ENCODE results near the gene SUSD5. TPM values are rescaled to one million over a fixed set of nuclear protein-coding genes. Genes with fewer than 3 reads are reported as not detected.
"Not testable (repeated sequence)": the region's sequence is repeated elsewhere in the genome, so short reads cannot be mapped to it uniquely, and the experiment has no call there.

The SUSD5 gene
- total RNA-seq, 8 experiments from 2014 or later: 0.20 to 14.0 (median 0.77) TPM

- no peak overlapping the region for H3K4me3 ChIP-seq
- in situ Hi-C loops (cut with MboI; ENCODE audit: low pct_unique_long_range_greater_than_20kb in 2 of 9, low sequenced_read_pairs in 9 of 9, unreplicated experiment in 9 of 9): no loop called here
- peaks cover 2 to 3% of the 10 kb centered on the region in 2 donors for H3K4me1 ChIP-seq (replicated peaks in 1 of 2)
- ATAC-seq (replicated peaks in 6 of 8): no peak
- 67 to 100% (median 100%) methylated on average over 1 to 2 of the region's 3 CpGs; no CpG with 5 or more reads in 4 of the 10 experiments for WGBS, 10 experiments
- no peak overlapping the region for H3K27ac ChIP-seq
These were observed 98.7 kb downstream of the SUSD5 start for GRCh38 chr3:33119891-33120290.

DNA sequence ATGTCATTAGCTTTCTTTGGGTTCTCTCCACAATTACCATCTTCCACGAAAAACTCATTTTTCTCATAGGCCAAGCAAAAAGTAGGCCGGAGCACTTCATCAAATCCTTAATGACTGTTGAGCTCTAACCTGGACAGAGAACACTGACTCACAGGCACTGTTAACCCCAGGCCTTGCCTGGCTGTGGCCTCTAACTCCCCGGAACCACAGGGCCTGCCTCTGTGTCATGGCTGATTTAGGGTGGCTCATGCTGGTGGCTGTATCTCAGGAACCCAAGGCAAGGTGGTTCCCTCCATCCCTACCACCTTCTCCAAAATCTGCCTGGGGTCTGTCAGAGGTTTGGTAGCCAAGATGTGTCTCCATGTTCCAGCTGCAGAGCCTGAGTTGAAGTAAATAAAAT lies 101.1 kb downstream of the SUSD5 start:
- in situ Hi-C loops (cut with MboI; ENCODE audit: low pct_unique_long_range_greater_than_20kb in 2 of 9, low sequenced_read_pairs in 9 of 9, unreplicated experiment in 9 of 9): no loop called here
- 100% methylated on average over 1 to 2 of the region's 3 CpGs; no CpG with 5 or more reads in 7 of the 10 experiments for WGBS, 10 experiments
- ATAC-seq (replicated peaks in 6 of 8): no peak
- peaks cover 3 to 5% of the 10 kb centered on the region in 2 donors for H3K4me1 ChIP-seq (replicated peaks in 1 of 2)
- H3K27ac ChIP-seq: no peak overlapping the region
- no peak overlapping the region for H3K4me3 ChIP-seq

- in situ Hi-C loops (cut with MboI; ENCODE audit: low pct_unique_long_range_greater_than_20kb in 2 of 9, low sequenced_read_pairs in 9 of 9, unreplicated experiment in 9 of 9): no loop called here
These were observed 103.4 kb downstream of the SUSD5 start for GRCh38 chr3:33115024-33115768.

GRCh38 chr3:33114622-33115023 lies 104.0 kb downstream of the SUSD5 start:
- WGBS, 10 experiments: 16 to 100% (median 62%) methylated on average over 2 to 10 of the region's 14 CpGs; no CpG with 5 or more reads in 3 of the 10 experiments
- peak overlapping the region; percentile 71 to 82 for H3K27ac ChIP-seq
- peaks cover 3 to 5% of the 10 kb centered on the region in 2 donors for H3K4me1 ChIP-seq (replicated peaks in 1 of 2)
- in situ Hi-C loops (cut with MboI; ENCODE audit: low pct_unique_long_range_greater_than_20kb in 2 of 9, low sequenced_read_pairs in 9 of 9, unreplicated experiment in 9 of 9): no loop called here
- H3K4me3 ChIP-seq: peak overlapping the region; percentile 51 to 66 (median 54)
- ATAC-seq (replicated peaks in 6 of 8): peak in 1 of 8 experiments; percentile 15

More at GRCh38 chr3:33115024-33115768, 103.4 kb downstream of the SUSD5 start:
- H3K4me3 ChIP-seq: peak overlapping the region; percentile 51 to 66 (median 54)
- H3K4me1 ChIP-seq (replicated peaks in 1 of 2): peaks cover 3 to 5% of the 10 kb centered on the region in 2 donors
- ATAC-seq (replicated peaks in 6 of 8): peak; percentile 6 to 73 (median 62)
- 0 to 53% (median 11%) methylated on average over 1 to 9 of the region's 13 CpGs; no CpG with 5 or more reads in 2 of the 10 experiments for WGBS, 10 experiments
- peak overlapping the region; percentile 71 to 82 for H3K27ac ChIP-seq

GRCh38 chr3:33113772-33114621 lies 104.6 kb downstream of the SUSD5 start, which contains the start of gene CRTAP:
Gene CRTAP, plus strand, starts transcription at chr3:33114014. Its CDS starts 64 bp downstream, at chr3:33114078.
- ATAC-seq (replicated peaks in 6 of 8): peak; percentile 73 to 89 (median 78)
- WGBS, 10 experiments: 0 to 20% (median 0%) methylated on average over 3 to 16 of the region's 98 CpGs; no CpG with 5 or more reads in 5 of the 10 experiments
- in situ Hi-C loops (cut with MboI; ENCODE audit: low pct_unique_long_range_greater_than_20kb in 2 of 9, low sequenced_read_pairs in 9 of 9, unreplicated experiment in 9 of 9): no loop called here
- Histone ChIP-seq H3K4me3 (peak within 1 kb of the TSS; percentile 51 to 66 (median 54)), H3K27ac (peak within 1 kb of the TSS; percentile 71 to 82), H3K4me1 (replicated peaks in 1 of 2) (peaks cover 3 to 5% of the 10 kb centered on the region in 2 donors)

DNA sequence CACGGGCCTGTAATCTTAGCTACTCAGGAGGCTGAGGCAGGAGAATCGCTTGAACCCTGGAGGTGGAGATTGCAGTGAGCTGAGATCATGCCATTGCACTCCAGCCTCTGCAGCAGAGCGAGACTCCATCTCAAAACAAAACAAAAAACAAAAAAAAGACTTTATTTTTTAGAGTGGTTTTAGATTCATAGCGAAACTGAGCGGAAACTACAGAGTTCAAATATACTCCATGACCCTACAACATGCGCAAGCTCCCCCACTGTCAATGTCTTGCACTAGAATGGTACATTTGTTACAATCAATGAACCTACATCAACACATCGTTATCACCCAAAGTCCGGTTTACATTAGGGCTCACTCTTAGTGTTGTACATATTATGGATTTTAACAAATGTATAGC lies 107.0 kb downstream of the SUSD5 start:
- in situ Hi-C loops (cut with MboI; ENCODE audit: low pct_unique_long_range_greater_than_20kb in 2 of 9, low sequenced_read_pairs in 9 of 9, unreplicated experiment in 9 of 9): no loop called here
- Histone ChIP-seq H3K27ac (no peak overlapping the region), H3K4me1 (replicated peaks in 1 of 2) (peaks cover 3 to 5% of the 10 kb centered on the region in 2 donors), H3K4me3 (no peak overlapping the region)
- ATAC-seq (replicated peaks in 6 of 8): no peak
- WGBS, 10 experiments: 87 to 100% (median 97%) methylated on average over 1 to 8 of the region's 8 CpGs; no CpG with 5 or more reads in 1 of the 10 experiments

GRCh38 chr3:33106854-33107253 lies 111.8 kb downstream of the SUSD5 start:
- in situ Hi-C loops (cut with MboI; ENCODE audit: low pct_unique_long_range_greater_than_20kb in 2 of 9, low sequenced_read_pairs in 9 of 9, unreplicated experiment in 9 of 9); H3K27ac ChIP-seq; ATAC-seq (replicated peaks in 6 of 8); H3K4me3 ChIP-seq; H3K4me1 ChIP-seq (replicated peaks in 1 of 2): not testable (repeated sequence)
- 43 to 100% (median 94%) methylated on average over 1 of the region's 2 CpGs; no CpG with 5 or more reads in 2 of the 10 experiments for WGBS, 10 experiments

DNA sequence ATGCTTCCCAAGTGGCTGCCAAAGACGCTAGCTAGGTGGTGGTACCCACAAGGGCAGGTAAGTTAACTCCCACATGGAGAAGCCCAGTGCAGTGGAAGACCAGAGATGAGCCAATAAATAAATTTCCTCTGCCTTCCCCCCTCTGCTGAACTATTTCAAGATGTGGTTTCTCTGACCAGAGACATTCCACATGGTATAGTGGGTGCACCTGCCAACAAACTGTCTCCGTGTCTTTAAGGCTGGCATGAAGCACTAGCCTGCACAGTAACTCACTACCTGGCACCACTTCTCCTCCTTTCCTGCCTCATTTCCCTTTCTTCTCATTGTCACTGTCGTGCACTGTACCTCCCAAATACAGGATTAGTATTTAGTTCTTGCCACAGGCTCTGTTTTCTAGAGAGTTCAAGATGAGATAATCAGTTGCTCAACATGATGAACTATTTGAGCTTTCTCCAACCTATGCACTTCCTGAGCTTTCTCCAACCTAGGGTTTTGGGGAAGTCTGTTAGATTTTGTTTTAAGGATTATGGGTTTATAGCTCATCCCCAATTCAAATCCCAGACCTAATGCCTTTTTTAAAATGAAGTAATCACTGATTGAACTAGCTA lies 113.2 kb downstream of the SUSD5 start:
- Histone ChIP-seq H3K27ac (no peak overlapping the region), H3K4me3 (no peak overlapping the region), H3K4me1 (replicated peaks in 1 of 2) (no peaks in the 10 kb centered on the region)
- in situ Hi-C loops (cut with MboI; ENCODE audit: low pct_unique_long_range_greater_than_20kb in 2 of 9, low sequenced_read_pairs in 9 of 9, unreplicated experiment in 9 of 9): no loop called here
- WGBS, 10 experiments: 0 to 100% (median 83%) methylated on average over 1 to 2 of the region's 3 CpGs; no CpG with 5 or more reads in 3 of the 10 experiments
- ATAC-seq (replicated peaks in 6 of 8): no peak

- in situ Hi-C loops (cut with MboI; ENCODE audit: low pct_unique_long_range_greater_than_20kb in 2 of 9, low sequenced_read_pairs in 9 of 9, unreplicated experiment in 9 of 9): no loop called here
- ATAC-seq (replicated peaks in 6 of 8): no peak
- H3K4me1 ChIP-seq (replicated peaks in 1 of 2): no peaks in the 10 kb centered on the region
- WGBS, 10 experiments: 42 to 100% (median 95%) methylated on average over 1 to 3 of the region's 3 CpGs; no CpG with 5 or more reads in 4 of the 10 experiments
- no peak overlapping the region for H3K27ac ChIP-seq
- no peak overlapping the region for H3K4me3 ChIP-seq
These were observed 113.8 kb downstream of the SUSD5 start for GRCh38 chr3:33104803-33105202.

- 42 to 100% (median 83%) methylated on average over 1 to 3 of the region's 3 CpGs; no CpG with 5 or more reads in 3 of the 10 experiments for WGBS, 10 experiments
- ATAC-seq (replicated peaks in 6 of 8): no peak
- H3K4me1 ChIP-seq (replicated peaks in 1 of 2): no peaks in the 10 kb centered on the region
- no peak overlapping the region for H3K27ac ChIP-seq
- in situ Hi-C loops (cut with MboI; ENCODE audit: low pct_unique_long_range_greater_than_20kb in 2 of 9, low sequenced_read_pairs in 9 of 9, unreplicated experiment in 9 of 9): no loop called here
- H3K4me3 ChIP-seq: no peak overlapping the region
These were observed 115.1 kb downstream of the SUSD5 start for GRCh38 chr3:33103480-33103879.

- WGBS, 10 experiments: 60 to 100% (median 89%) methylated on average over 1 to 3 of the region's 3 CpGs; no CpG with 5 or more reads in 2 of the 10 experiments
- no peak overlapping the region for H3K27ac ChIP-seq
- in situ Hi-C loops (cut with MboI; ENCODE audit: low pct_unique_long_range_greater_than_20kb in 2 of 9, low sequenced_read_pairs in 9 of 9, unreplicated experiment in 9 of 9): no loop called here
- H3K4me1 ChIP-seq (replicated peaks in 1 of 2): no peaks in the 10 kb centered on the region
- no peak overlapping the region for H3K4me3 ChIP-seq
- ATAC-seq (replicated peaks in 6 of 8): no peak
These were observed 115.6 kb downstream of the SUSD5 start for GRCh38 chr3:33103034-33103433.

- Histone ChIP-seq H3K4me1 (replicated peaks in 1 of 2) (peaks cover 0 to 7% of the 10 kb centered on the region in 2 donors), H3K27ac (no peak overlapping the region), H3K4me3 (no peak overlapping the region)
- WGBS, 10 experiments: 0 to 100% (median 53%) methylated on average over 1 to 2 of the region's 2 CpGs; no CpG with 5 or more reads in 5 of the 10 experiments
- in situ Hi-C loops (cut with MboI; ENCODE audit: low pct_unique_long_range_greater_than_20kb in 2 of 9, low sequenced_read_pairs in 9 of 9, unreplicated experiment in 9 of 9): no loop called here
- no peak for ATAC-seq (replicated peaks in 6 of 8)
These were observed 118.4 kb downstream of the SUSD5 start for GRCh38 chr3:33100229-33100628.
